GM19099 (cell line): ENCODE measurements around the gene FTO.

Experiments used
- POLR2A ChIP-seq: IDR thresholded peaks from 3 replicates; pipeline ENCODE4 v1.6.1; 2011; ENCODE audit warnings: low read depth; ENCODE audit not compliant: insufficient read length; ENCODE audit errors: extremely low read depth

Gene FTO

DNA sequence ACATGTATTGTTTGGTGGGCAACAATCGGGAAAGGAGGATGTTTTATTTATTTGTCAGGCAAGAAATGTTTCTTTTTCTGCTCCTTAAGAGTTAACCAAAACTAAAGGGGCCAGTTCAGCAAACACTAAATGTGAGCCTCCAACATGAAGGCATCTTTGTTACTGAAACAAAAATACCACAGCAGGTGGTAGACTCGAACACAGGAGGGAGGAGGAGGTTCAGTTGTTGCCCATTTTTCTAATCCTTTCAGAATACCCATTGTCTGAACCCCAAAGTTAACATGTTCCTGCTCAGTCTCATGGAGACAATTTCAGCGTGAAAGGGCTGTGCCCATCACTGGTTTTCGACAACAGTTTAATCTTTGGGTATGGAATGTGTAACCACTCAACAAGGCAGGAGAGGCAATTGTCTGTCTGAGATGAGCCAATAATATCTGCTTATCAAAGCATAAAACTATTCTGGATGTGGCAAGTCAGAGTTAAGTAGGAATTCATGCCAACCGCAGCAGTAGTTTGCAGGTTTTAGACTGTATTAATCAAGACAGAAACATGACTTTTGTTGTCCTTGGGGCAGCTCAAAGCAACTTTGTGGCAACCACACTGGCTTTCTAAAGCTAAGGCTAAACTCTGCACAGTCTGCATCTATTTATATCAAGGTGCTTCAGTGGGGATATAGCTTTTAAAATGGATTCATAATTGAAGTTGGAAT, 211.7 kb downstream of the FTO start:
- TF ChIP-seq POLR2A = no peak

DNA sequence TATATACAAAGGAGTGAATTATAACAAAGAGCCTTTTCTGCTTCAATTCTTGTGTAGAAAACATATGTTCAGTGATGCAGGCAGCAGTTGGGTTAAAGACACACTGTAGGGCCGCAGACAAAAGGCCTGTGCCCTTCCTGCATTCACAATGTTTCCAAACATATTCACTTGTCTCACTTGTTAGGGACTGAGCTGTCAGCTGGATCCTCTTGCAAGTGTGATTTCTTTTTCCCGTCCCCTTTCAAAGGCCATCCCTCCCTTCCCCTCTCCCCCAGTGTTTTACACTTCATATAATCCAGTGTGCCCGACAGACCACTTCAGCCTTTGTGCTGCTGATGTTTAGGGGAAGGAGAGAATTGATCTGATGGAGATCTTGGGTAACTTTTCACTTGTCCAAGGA, 217.0 kb downstream of the FTO start:
- TF ChIP-seq POLR2A = no peak

DNA sequence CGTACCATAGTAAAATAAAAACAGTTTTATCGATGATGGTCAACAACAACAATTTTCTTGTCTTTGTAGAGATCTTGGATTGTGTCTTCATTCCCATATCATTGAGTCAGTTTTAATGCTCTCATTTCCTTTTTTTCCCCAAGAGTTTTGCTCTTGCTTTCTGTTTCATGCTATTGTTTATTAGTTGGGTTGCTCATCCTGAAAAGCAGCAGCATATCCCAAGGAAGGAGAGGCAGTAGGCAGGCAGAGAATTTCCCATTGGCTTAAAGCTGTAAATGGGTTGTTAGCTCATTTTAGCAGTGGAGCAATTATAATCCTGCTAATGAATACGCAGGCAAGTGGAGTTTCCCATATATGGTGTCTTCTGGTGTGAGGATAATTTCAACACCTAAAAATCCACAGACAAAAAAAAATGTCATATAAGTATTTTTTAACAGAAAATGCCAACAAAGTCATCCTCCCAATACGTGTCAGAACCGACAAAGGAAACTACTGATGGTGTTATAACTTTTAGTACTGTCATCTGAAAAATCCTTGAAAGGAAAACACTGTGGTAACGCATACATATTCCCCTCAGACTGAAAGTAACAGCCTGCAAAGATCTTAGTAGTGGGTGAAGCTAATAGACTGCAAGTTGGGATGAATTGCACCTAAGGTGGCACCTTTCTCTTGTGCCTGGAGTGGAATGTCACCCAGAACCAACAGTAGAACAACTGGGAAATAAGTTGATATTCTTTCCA, 218.3 kb downstream of the FTO start:
- no peak for TF ChIP-seq POLR2A

DNA sequence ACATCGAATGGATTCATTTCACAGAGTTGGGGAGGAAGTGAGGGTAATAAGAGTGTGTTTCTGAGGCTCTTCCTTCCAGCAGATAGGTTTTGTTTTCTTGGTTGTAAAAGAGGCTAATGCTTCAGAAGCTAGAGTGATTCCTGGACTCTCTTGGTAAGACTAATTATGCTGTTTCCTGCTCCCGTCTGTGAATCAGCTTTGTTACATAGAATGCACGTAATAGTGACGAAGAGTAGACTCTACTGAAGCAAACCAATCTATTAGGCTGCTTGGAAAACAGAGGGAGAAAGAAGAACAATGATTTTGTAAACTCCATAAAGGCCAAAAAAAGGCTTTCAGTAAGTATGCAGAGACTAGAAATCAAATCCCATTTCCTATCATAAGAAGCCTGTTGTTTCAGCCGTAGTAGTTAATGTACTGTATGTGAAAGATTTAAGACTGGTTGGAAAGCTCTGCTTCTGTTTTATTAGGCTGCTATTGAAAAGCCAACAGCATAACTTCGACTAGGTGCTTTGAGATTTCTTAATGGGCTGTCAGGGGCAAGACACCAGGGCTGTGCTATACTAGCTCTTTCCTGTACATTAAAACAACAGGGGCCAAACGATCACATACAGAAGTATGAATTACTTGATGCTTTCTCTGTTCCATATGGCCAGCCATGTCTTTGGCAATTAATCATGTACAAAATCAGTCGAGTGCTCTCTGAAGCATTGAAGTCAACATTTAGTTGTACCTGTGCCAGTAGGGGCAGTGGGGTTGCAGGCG, 219.0 kb downstream of the FTO start:
- no peak for TF ChIP-seq POLR2A

DNA sequence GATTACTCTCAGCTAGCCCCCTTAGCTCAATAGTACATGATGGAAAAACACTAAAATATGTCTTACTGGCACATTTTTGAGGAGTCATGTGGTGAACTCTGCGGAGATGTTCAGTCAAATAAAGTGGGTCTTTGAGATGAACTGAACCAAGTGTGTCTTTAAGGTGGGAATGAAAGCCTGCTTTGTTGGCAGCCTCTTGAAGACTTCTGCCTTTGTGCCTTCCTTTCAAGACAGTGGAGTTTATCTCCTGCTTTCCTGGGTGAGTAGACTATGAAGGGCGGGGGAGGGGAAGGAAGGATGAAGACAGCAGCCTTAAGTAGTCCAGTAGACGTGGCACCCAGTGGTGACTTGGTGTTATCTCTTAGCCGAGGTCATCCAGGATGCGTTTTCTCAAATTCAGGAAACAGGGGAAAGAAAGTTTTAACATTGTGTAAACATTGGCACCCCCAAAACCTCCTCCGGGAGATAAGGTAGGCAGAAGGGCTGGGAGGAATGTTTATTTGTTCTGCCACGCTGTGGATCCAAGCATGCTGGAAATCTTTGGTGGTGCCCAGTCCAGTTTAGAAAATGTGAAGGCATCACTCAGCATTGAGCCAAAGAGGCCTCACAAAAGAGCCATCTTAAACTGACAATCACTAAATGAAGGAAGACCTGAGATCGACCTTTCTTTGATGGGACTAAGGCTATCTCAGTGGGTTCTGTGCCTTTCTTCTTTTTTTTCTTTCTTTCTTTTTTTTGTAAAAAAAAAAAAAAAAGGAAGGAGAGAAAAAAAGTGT, 220.6 kb downstream of the FTO start:
- TF ChIP-seq POLR2A = no peak

DNA sequence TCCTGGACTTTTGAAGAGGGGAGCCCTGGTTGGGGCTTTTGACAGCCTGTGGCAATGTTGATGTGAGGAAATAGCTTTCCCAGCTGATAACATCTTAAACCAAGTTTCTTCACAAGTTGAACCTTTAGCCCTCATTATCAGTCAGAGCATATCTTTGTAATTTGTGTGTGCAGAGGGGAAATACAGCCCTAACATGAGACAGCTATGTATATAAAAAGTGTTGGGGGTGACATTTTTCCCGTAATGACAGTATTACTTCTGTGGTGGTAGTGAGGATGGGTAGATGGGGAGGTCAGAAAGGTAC, 221.1 kb downstream of the FTO start:
- TF ChIP-seq POLR2A = no peak

DNA sequence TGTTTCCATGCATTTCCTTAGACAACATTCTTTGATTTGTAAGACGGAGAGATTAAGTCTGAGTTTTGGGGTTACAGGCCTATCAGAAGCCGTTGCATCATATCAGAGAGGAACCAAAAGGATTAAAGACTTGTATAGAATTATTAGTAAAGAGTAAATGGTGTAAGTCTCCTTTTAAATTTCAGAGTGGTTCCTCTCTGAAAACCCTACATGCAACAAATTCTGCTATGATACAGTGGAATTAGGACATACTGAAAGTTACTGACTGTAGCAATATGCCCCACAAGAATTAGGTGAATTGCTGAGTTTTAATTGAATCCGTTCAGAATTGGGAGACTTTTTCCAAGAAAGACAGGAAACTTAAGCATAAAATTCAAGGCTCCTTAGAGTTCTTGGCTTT, 221.6 kb downstream of the FTO start:
- no peak for TF ChIP-seq POLR2A

DNA sequence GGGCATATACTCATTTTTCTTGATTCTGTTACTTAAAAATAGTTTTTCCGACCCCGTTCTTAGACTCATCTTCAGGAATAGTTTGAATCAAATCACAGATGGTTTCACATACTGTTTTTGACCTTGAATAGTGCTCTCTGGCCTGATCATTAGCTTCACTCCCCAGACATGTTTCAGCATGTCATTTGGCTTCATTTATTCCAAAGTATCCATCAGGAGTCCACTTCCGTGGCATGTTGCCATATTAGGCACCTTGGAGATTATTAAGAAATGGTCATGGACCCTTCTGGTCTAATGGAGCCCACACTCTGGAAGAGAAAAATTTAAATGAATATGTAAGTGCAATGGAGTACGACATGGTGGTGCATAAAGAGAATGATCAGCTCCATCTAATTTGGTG, 222.3 kb downstream of the FTO start:
- no peak for TF ChIP-seq POLR2A

DNA sequence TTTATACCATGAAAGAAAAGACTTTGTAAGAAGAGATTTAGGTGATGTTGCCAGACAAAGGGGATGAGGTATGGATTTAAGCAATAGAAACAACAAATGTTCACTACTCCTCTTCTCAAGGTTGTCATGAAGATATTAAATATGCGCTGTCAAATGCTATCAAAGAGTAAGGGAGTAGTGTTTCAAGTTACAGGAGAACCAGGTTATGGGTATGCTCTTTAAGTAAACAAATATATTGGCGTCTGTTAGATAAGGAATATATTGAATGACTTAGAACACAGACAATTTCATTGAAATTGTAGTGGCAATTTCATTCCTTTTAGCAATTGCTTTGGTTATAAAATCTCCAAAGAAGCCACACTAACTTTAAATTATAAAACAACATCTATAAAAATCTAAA, 229.0 kb downstream of the FTO start:
- no peak for TF ChIP-seq POLR2A

DNA sequence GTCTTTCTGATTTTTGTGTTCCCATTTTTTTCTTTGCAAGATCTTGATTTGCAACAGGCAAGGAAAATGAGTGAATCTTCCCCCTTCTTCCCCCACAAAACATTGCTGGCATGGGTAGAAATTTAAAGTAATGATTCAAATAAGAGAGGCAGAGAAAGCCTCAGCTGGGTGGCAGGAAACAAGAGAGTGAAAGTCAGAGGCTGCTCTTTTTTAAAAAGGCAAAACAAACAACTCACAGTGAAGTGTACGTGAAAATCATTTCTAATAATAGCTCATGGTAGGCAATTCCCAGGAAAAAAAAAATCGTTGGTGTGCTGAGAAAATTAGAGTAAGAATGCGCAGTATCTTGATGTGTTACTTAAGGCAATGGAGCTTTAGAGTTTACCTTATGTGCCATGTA, 229.5 kb downstream of the FTO start:
- TF ChIP-seq POLR2A = no peak

DNA sequence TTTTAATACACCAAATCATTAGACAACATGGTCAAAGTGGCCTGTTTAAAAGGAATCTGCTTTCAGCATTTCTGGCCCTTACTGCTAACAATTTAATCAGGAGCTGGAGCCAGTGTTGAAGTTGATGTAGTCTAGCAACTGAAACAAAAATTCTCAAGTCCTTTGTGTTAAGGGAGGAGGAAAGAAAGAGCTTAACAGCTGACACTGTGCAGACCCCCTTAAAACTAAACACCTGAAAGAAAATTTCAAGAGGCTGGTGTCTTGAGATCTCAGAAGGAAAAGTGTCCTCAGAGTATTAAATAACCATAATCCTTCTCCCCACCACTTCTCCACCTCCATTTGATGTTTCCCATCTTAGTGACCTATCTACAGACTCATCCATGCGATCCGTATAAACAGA, 232.1 kb downstream of the FTO start:
- no peak for TF ChIP-seq POLR2A

DNA sequence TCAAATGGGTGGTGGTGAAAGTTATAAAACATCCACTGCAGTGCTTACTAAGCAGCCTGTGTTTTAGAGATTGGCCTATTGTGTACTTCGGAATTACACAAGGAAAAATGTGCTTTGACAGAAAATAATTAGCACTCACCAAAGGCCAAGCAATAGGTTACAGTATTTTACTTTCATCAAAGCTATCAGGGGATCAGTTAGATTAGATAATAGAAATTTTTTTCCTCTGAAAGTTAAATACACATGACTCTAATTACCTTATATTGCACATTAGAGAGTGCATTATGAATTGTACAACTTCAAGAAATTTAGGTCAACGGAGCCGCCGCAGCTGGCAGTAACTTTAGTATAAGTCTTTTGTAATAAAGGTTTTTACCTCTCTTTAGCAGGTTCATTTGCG, 232.6 kb downstream of the FTO start:
- no peak for TF ChIP-seq POLR2A

DNA sequence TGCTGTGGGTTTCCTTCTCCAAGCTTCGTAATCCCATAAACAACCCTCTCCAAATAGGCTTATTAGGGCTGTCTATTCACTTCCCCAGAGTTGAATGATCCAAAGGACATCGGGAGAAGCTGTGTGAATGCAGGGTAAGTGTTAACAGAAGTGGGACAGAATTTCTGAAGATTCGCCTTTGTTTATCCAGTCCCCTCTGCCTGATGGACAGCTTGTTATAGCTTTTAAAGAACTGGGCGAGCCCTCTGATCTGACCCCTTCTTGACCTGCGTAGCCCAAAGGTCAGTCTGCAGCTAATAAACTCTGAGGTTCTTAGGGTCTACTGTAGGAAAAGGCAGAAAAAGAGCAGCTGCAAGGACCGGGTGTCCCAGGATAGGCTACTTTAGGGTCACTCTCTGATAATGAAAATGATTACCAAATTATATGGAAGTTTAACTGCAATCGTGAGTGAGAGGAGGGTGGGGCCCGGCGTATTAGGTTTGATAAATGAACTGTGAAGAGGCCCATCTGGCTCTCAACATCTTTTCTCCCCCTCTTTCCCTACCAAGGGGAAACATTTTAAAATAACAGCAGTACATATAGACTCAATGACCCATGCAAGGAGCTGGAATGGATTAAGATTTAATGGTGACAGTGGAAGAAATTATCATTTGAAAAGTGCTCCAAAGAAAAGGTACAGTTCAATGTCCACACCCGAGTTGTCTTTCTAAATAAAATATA, 233.4 kb downstream of the FTO start:
- no peak for TF ChIP-seq POLR2A

DNA sequence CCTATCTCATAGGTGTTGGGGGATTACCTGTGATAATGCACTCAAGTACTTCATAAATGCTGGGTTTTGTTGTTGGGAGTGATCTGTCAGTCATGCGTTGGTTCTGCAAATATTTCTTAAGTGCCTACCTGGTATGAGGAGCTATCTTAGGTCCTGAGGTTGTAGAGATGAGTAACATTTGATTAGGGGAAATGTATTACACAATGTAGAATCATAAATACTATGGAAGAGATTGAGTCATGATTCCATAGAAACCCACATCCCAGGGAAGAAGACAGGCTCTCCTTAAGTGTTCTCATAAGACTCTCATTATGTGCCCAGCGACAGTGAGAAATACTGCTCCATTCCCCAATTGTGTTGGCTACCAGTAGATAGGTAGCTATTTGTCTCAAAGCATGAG, 240.1 kb downstream of the FTO start:
- TF ChIP-seq POLR2A = no peak

DNA sequence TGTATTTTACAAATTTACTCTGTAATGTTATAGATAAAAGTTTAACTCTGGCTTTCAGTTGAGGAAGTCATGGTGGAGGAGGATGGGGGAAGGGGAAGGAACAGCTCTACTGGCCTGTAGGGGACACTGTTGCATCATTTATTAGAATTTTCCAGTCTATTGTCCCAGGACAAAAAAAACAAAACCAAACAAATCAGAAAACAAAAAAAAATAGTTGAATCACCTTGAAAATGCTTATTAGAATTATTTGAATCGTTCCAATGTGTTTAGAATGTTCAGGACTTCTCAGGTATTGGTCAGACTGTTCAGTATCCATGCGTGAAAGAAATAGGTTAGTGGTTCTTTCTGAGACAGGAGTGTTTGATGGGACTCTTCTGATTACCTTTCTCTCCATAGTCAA, 242.0 kb downstream of the FTO start:
- TF ChIP-seq POLR2A = no peak
